Measurements from ENCODE around the gene FAM107A.
"Not testable (repeated sequence)": the region's sequence is repeated elsewhere in the genome, so short reads cannot be mapped to it uniquely, and the experiment has no call there.

FAM107A gene

DNA sequence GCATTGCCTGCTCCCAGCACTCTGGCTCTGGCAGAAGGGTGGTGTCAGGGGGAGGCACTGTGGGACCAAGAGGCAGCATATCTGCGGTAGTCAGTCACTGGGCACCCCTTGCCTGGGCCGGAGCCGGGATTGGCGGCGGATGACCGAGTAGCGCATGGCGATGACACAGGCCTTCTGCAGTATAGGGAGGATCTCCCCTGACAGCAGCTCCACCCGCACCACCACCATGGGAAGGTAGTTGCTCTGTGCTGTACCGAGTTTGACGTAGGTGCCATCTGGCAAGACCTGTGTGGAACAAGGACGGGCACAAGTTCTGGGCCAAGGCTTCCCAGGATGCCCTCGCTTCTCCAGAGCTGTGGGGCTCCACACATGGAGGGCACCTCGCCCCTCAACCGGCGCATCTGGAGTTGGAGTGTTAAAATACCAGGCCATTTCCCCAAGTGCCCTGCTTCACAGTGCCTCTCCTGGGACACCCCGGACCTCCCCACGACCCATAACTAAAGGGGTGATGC is 46.8 kb downstream of the FAM107A start:
- Histone ChIP-seq H3K36me3 (ENCODE audit: control insufficient read depth, insufficient read depth, low read length) (no peaks in the 10 kb centered on the region), H3K4me2 (ENCODE audit: low read length) (no peak overlapping the region), H3K79me2 (no peaks in the 10 kb centered on the region), H3K27me3 (ENCODE audit: control insufficient read depth, insufficient read depth, low read length) (no peaks in the 10 kb centered on the region), H3K4me3 (ENCODE audit: low read depth, low read length) (no peak overlapping the region), H2AFZ (no peak overlapping the region), H3K9ac (no peak overlapping the region), H3K27ac (no peak overlapping the region), H3K4me1 (peaks cover 12% of the 10 kb centered on the region), H3K9me3 (ENCODE audit: control insufficient read depth, low read length) (no peaks in the 10 kb centered on the region)
- no peak for TF ChIP-seq CTCF (IDR thresholded peaks at IDR 0.05)

DNA sequence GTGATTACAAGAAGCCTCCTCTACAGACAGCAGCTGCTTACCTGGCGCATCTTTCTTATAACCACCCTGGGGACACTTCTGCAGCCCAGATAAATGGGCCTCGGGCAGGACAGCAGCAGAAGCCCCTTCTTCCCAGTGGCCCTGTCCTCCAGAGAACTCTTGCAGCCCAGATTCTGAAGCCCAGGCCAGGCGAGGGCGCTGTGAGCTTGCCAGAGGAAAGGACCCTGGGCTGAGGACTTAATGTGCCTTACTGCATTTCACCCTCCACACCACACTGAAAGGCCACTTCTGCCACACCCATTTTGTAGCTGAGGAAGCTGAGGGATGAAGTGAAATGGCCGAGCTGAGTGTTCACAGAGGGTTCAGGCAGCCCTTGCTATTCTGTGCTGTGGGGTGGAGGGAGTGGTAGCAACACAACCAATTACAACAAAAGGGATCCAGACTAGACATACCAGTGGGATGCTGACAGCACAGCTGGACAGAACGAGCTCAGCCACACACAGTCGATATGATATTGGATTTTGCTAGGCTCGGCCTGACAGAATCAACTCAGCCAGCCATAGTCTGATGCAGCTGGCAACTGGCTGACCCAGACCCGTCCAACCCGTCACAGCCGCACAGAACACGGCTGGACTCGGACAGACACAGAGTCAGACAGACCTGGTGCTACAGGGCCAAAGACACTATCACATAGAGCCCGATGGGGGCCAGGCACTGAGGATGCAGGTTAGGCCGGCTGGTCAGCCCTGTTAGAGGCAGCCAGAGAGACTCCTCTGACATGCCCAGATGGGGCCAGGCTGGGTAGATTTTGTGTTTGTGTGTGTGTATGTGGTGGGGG is 47.5 kb downstream of the FAM107A start:
- no peak overlapping the region for H3K4me2 ChIP-seq (ENCODE audit: low read length)
- no peak overlapping the region for H3K9ac ChIP-seq
- no peak overlapping the region for H2AFZ ChIP-seq
- H3K79me2 ChIP-seq: no peaks in the 10 kb centered on the region
- no peaks in the 10 kb centered on the region for H3K9me3 ChIP-seq (ENCODE audit: control insufficient read depth, low read length)
- no peak for TF ChIP-seq CTCF (IDR thresholded peaks at IDR 0.05)
- H3K4me1 ChIP-seq: peaks cover 12% of the 10 kb centered on the region
- no peak overlapping the region for H3K4me3 ChIP-seq (ENCODE audit: low read depth, low read length)
- H3K36me3 ChIP-seq (ENCODE audit: control insufficient read depth, insufficient read depth, low read length): no peaks in the 10 kb centered on the region
- H3K27me3 ChIP-seq (ENCODE audit: control insufficient read depth, insufficient read depth, low read length): no peaks in the 10 kb centered on the region
- no peak overlapping the region for H3K27ac ChIP-seq

DNA sequence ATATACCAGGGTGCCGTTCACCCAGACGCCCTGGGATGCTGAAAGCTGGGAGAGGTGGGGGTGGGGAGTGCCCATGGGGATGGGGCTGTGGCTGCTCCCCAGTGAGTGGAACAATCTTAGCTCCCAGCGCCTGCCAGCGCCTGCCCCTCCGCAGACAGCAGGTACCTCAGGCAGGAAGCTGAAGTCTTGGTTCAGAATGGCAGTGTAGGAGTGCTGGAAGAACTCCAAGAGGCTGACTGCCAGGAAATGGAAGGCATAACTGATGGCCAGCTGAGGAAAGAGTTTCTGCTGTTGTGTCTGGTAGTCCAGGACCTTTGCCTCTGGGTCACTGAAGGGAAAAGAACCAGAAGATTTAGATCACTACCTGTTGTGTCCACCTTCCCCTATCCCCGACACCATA is 48.6 kb downstream of the FAM107A start:
- no peak for TF ChIP-seq CTCF (IDR thresholded peaks at IDR 0.05)
- H3K4me1 ChIP-seq: peaks cover 19% of the 10 kb centered on the region
- H3K27me3 ChIP-seq (ENCODE audit: control insufficient read depth, insufficient read depth, low read length): no peaks in the 10 kb centered on the region
- H3K79me2 ChIP-seq: no peaks in the 10 kb centered on the region
- no peaks in the 10 kb centered on the region for H3K36me3 ChIP-seq (ENCODE audit: control insufficient read depth, insufficient read depth, low read length)
- H3K9me3 ChIP-seq (ENCODE audit: control insufficient read depth, low read length): no peaks in the 10 kb centered on the region
- no peak overlapping the region for H3K4me3 ChIP-seq (ENCODE audit: low read depth, low read length)
- no peak overlapping the region for H3K9ac ChIP-seq
- H2AFZ ChIP-seq: peak overlapping the region; percentile 7
- H3K27ac ChIP-seq: no peak overlapping the region
- peak overlapping the region; percentile 9 for H3K4me2 ChIP-seq (ENCODE audit: low read length)

DNA sequence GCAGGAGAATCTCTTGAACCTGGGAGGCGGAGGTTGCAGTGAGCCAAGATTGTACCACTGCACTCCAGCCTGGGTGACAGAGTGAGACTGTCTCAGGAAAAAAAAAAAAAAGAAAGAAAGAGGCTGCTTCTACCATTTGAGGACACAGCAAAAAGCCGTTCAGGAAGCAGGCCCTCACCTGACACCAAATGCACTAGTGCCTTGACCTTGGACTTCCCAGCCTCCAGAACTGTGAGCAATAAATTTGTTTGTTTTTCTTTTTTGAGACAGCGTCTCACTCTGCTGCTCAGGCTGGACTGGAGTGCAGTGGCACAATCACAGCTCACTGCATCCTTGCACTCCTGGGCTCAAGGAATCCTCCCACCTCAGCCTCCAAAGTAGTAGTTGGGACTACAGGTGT is 49.8 kb downstream of the FAM107A start:
- H3K4me3 ChIP-seq (ENCODE audit: low read depth, low read length); H3K27ac ChIP-seq; H3K9ac ChIP-seq; H3K9me3 ChIP-seq (ENCODE audit: control insufficient read depth, low read length); H3K4me2 ChIP-seq (ENCODE audit: low read length); H3K36me3 ChIP-seq (ENCODE audit: control insufficient read depth, insufficient read depth, low read length); H3K79me2 ChIP-seq; H2AFZ ChIP-seq; H3K27me3 ChIP-seq (ENCODE audit: control insufficient read depth, insufficient read depth, low read length): not testable (repeated sequence)
- peaks cover 25% of the 10 kb centered on the region for H3K4me1 ChIP-seq

DNA sequence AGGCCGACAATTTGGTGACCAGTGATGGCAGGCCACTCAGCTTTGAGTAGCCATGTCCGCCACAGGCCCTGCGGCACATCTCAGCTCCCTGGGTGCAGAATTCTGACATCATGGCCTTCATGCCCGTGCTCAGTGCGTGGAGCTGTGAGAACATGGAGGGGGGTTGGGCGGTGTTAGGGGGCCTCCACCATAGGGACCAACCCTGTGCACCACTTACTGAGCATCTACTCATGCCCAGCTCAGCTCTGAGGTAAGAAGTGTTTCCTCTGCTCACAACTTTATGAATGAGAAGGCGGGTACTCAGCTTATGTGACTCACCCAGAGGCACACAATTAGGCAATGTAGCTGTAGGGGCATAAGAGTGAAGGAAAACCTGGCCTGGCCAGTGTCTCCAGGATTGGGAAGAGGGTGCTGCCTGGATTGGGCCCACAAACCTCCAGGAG is 50.7 kb downstream of the FAM107A start:
- H3K79me2 ChIP-seq: no peaks in the 10 kb centered on the region
- H3K9ac ChIP-seq: no peak overlapping the region
- H3K4me1 ChIP-seq: peaks cover 25% of the 10 kb centered on the region
- H3K27ac ChIP-seq: no peak overlapping the region
- H2AFZ ChIP-seq: no peak overlapping the region
- H3K36me3 ChIP-seq (ENCODE audit: control insufficient read depth, insufficient read depth, low read length): no peaks in the 10 kb centered on the region
- H3K4me2 ChIP-seq (ENCODE audit: low read length): no peak overlapping the region
- no peaks in the 10 kb centered on the region for H3K27me3 ChIP-seq (ENCODE audit: control insufficient read depth, insufficient read depth, low read length)
- TF ChIP-seq CTCF (IDR thresholded peaks at IDR 0.05): no peak
- no peaks in the 10 kb centered on the region for H3K9me3 ChIP-seq (ENCODE audit: control insufficient read depth, low read length)
- no peak overlapping the region for H3K4me3 ChIP-seq (ENCODE audit: low read depth, low read length)

Data from parathyroid adenoma (tissue), 2 donors.